ENCODE measurements around the gene ADRM1.

The ADRM1 gene

GRCh38 chr20:62311832-62312661 is 9.2 kb downstream of the ADRM1 start:
- no peak for DNase-seq (ENCODE audit: low read depth)

DNA sequence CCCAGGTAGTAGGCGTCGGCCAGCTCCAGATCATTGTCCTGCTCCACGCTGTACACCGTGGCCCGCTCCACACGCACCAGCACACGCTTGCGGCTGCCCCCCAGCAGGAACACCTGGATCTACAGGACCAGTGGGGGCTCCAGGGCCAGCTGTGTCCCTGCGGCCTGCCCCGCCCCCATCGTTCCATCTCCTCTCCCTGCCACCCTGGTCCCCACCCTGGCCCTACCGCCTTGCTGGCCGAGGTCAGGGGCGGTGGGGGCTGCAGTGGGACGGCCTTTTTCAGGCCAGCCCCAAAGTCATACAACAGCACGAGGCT is 9.8 kb downstream of the ADRM1 start:
- no peak for DNase-seq (ENCODE audit: low read depth)

DNA sequence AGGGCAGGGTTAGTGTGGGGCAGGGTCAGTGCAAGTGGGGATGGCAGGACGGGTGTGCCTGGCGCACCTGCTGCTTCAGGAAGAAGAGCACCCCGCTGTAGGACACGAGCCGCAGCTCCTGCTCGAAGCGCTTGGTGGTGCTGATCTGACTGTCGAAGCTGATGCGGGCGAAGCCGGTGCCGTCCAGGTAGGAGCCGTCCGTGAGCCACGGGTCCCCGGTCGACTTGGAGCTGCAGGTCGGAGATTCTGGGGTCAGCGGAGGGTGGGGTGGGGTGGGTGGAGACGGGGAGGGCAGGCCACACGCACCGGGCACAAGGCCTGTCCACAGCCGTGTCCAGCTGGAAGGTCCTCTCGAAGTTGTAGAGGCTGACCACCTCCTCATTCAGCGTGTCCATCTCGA is 10.2 kb downstream of the ADRM1 start:
- no peak for DNase-seq (ENCODE audit: low read depth)

DNA sequence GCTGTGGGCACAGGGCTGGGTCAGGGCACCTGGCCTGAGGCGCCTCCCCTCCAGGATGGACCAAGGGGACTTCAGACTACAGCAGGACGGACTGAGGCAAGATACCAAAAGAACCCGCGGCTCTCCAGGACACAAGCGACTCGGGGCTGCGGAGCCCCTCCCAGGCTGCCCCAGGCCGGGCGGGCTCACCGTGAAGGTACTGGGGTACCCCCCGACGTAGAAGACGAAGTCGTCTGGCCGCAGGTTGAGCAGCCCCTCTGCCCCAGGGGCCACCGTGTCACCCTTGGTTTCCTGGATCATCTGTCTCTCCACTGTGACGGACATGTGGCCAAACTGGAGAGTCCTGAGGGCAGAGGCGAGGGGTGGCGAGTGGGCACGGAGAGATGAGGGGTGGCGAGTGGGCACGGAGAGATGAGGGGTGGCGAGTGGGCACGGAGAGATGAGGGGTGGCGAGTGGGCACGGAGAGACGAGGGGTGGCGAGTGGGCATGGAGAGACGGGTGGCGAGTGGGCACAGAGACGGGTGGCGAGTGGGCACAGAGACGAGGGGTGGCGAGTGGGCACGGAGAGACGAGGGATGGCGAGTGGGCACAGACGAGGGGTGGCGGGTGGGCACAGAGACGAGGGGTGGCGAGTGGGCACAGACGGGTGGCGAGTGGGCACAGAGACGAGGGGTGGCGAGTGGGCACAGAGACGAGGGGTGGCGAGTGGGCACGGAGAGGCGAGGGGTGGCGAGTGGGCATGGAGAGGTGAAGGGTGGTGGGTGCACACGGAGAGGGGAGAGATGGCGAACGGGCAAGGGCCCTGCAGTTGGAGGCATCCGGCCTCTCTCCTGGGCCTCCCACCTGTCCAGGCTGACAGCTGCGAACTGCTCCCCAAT is 10.9 kb downstream of the ADRM1 start:
- no peak for DNase-seq (ENCODE audit: low read depth)

- DNase-seq (ENCODE audit: low read depth) = no peak
Measured at GRCh38 chr20:62314339-62314638, 11.5 kb downstream of the ADRM1 start.

- DNase-seq (ENCODE audit: low read depth) = no peak
Measured at GRCh38 chr20:62314711-62315302, 12.0 kb downstream of the ADRM1 start.

DNA sequence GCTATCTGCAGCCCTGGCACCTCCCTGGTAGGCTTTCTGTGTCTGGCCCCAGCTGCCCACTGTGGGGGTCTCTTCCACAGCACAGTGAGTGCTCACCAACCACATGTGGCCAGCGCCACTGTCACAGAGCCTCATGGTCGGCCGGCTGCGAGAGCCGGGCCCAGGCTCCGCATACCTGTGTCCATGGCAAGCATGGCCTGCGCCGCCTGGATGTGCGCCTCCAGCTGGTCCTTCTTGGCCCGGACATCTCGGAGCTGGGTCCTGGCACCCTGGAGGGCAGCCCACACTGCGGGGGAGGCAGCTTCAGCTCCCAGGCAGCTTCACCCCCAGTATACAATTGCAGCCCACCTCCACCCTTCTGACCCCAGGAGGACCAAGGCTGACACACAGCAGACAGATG is 13.0 kb downstream of the ADRM1 start:
- no peak for DNase-seq (ENCODE audit: low read depth)

- no peak for DNase-seq (ENCODE audit: low read depth)
Measured at GRCh38 chr20:62316331-62317166, 13.8 kb downstream of the ADRM1 start.

DNA sequence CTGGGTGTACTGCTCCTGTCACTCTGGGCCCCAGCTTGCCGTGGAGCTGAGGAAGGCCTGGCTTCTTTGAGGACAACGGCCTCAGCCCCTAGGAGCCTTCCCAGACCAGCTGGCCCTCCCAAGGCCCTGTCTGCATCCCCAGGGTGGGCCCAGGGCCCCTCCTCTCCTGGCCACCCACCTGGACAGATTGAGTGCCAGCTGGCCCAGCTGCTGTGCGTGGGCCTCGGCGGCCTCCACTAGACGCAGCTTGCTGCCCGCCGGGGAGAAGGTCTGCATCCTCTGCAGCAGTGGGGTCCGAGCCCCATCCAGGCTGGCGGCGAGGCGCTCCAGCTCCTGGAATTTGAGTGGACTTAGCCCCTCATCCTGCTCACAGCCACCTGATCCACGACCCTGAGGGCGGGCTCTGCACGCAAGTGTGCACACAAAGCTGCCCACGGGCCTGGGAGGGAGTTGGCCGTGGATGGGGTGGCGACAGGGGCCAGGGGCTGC is 14.4 kb downstream of the ADRM1 start:
- DNase-seq (ENCODE audit: low read depth) = no peak

DNA sequence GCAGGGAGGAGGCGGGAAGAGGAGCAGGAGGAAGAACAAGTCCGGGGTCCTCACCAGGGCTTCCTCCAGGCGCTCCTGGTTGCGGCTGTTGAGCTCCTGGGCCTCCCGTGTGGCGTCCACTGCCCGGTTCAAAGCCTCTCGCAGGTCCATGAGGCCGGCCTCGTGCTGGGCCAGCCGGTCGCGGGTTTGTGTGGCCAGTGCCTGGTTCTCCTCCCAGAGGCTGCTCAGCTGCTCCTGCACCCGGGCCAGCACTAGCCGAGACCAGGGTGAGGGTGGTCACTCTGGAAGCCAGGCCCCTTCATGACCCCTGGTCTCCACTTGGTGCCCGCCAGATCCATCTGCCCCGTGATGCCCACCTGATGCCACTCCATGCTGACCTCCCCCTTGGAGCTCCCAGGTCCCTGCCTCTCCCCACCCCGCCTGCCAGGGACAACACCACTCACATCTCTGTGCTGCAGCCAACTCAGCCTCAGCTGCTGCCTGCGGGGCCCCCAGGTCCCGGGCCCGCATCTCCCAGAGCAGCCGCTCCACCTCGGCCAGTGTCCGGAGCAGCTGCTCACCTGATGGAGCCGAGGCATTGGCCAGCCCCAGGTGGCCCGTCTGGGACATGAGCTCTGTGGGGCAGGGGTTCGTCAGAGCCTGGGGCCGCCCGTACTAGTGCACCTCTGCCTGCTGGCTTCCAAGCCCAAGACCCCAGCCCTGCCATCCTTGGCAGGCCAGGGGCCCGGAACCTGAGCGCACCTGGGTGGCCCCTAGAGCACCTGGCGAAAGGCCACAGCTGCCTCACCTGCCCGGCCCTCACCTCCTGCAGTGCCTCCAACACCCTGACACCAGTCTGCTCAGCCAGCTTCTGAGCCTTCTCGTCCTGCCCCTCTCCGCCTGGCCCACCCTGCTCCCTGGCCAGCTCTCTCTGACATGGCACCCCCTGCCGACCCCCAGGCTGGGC is 15.9 kb downstream of the ADRM1 start:
- no peak for DNase-seq (ENCODE audit: low read depth)

- DNase-seq (ENCODE audit: low read depth) = no peak
Measured at GRCh38 chr20:62319346-62319909, 16.6 kb downstream of the ADRM1 start.

GRCh38 chr20:62320581-62321354 is 18.0 kb downstream of the ADRM1 start:
- no peak for DNase-seq (ENCODE audit: low read depth)

DNA sequence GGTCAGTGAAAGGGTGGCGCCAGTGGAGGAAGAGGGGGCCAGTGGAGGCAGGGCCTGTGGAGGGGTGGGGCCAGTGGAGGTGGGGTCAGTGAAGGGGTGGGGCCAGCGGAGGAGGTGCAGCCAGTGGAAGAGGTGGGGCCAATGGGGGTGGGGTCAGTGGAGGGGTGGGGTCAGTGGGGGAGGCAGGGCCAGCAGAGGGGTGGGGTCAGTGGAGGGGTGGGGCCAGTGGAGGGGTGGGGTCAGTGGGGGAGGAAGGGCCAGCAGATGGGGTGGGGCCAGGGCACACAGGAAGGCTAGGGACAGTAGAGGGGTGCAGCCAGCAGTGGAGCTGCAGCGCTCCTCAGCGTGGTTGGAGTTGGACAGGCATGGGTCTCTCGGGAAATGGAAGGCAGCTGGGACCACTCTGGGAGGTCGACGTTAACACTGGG is 18.7 kb downstream of the ADRM1 start:
- no peak for DNase-seq (ENCODE audit: low read depth)

DNA sequence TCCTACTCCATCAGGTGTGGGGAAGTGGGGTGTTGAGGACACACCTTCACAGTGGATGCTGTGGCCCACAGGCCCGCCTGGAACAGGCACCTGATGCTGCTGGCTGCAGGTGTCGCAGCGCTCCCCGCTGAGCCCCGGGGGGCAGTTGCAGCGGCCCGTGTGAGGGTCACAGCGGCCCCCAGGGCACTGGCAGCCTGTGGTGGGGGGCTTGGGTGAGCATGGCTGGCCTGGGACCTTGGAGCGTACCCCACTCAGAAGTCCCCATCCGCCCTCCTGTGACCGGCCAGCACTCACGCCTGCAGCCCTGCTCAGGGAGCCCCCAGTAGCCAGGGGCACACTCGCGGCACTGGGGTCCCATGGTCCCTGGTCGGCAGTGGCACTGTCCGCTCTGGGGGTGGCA is 19.2 kb downstream of the ADRM1 start:
- no peak for DNase-seq (ENCODE audit: low read depth)

DNA sequence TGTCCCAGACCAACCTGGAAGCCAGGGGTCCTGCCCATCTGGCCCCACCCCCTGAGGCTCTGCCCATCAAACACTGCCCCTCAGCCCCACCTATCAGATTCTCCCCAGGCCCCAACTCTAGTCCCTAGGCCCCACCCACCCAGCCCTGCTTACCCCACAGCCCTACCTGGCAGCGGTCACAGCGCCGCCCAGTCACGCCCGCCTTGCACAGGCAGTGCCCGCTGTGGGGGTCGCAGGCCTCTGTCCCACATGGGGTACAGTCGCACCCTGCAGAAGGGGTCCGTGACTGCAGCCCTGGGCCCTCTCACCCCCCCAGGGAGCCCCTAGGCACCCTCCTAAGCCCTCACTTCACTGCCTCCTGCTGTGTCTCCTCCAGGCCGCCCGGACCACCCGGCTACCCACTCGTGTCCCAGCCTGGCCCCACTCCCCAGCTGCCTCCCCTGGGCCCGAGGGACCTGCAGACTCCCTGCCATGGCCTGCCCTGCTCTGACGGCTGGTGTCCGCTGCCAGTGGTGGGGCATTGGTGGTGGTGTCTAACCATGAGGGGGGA is 19.8 kb downstream of the ADRM1 start:
- no peak for DNase-seq (ENCODE audit: low read depth)

DNA sequence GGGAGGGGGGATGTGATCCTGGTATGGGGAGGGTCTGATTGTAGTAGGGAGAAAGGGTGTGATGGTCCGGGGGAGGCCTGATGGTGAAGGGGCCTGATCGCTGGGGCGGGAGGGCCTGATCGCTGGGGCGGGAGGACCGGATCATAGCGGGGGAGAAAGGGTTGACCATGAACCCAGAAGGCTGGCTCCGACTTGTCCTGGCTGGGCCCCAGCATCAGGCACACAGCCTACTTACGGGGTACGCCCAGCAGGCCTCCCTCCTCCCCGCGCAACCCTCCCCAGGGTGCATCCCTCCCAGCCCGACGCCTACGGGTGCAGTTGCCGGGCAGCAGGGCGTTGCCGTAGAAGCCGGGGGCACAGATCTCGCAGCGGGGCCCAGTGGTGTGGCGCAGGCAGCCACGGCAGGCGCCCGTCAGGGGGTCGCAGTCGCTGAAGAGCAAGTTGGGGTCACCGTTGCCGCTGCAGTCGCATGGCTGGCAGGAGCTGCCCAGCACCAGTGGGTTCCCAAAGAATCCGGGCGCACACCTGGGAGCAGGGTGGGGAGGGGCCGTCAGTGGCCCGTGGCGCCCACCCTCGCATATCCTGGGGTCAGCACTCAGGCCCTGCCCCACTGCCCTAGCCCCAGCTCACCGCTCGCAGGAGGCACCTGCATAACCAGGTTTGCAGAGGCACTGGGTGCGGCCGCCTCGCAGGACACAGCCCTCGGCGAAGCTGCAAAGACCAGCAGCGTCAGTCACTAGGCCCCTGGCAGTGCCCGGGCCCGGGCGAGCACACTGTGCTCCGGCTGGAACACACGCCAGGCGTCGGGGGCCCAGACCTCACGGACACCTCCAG is 20.6 kb downstream of the ADRM1 start:
- DNase-seq (ENCODE audit: low read depth) = no peak

DNA sequence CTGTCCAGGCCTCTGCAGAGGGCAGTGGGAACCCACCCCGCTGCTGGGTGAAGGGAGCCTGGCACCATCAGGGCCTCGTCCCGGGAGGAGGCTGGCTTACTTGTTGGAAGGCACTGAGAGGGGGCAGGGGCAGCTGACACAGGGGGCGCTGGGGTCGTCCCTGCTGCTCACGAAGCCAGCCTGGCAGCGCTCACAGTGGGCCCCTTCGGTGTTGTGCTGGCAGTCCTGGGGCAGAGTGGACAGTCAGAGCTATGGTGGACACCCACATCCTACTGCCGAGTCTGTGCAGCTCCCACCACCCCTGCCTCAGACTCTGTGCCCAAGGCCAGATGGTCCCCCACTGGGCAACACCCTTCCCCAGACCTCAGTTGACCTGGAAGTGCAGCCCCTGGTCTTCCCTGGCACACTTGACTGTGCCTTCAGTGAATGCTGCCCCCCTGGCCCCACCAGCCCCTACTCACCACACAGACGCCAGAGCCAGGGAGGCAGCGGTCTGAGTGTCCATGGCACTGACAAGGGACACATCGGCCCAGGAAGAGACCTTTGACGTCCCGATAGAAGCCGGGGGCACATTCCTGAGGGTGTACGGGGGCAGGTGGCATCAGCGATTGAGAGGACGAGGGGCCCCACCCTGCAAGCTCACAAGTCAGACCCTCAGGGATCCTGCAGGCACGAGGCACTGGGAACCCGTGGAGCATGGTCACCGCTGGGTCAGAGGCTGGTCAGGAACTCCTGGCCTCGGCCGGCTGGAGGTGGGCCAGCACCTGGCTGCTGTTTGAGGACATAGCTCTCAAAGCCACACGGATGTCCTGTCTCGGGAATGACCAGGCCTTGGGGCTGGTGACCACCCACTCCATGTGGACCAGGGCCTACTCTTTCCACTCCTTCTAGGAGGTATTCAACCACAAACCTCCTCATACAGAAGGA is 21.4 kb downstream of the ADRM1 start:
- no peak for DNase-seq (ENCODE audit: low read depth)
